ENCODE measurements around the gene MAU2. TPM values are rescaled to one million over a fixed set of nuclear protein-coding genes. Genes with fewer than 3 reads are reported as not detected.

MAU2 gene
- total and polyA plus RNA-seq, 10 of the 15 experiments (the other 5 are each of a cell fraction or from before 2014, with no cell fraction given), result 1.8 to 47.2 (median 22.1) TPM

DNA sequence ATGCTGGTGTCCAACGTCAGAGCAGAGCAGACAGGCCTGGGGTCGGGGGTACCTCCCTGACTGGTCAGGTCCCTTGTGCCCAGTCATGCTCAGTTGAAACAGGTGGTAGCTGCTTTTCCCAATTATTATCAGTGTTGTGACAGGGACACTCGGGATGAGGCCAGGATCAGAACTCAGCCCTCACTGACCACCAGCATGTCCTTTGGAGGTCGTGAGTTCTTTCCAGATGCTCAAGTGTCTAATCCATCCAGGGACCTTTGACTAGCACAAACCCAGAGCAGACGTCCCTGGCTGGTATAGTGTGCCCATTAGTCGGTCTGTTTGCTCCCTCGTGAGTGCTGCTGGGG is 22.4 kb downstream of the MAU2 start:
- intact Hi-C loops (cut with micrococcal nuclease; ENCODE audit: unreplicated experiment), result no loop called here
- in situ Hi-C loops (cut with MboI), result no loop called here
- CTCF ChIA-PET, result interaction anchor here (0.7 to 1.6 kb wide), 6 partner anchors 22 to 288 kb away, joined by 3 to 5 read pairs (median 3); partner anchors contain the start of gene GATAD2A

GRCh38 chr19:19343762-19344161 is 23.1 kb downstream of the MAU2 start:
- Histone ChIP-seq H3K9ac (ENCODE audit: control insufficient read depth, insufficient read depth, low read length) (no peak overlapping the region), H3K4me3 (no peak overlapping the region), H2AFZ (ENCODE audit: control insufficient read depth, low read depth, low read length) (no peak overlapping the region), H3K79me2 (ENCODE audit: control insufficient read depth, insufficient read depth, low read length) (no peaks in the 10 kb centered on the region), H4K20me1 (ENCODE audit: control insufficient read depth, insufficient read depth) (no peaks in the 10 kb centered on the region), H3K4me2 (ENCODE audit: control insufficient read depth, insufficient read depth) (no peak overlapping the region), H3K4me1 (ENCODE audit: control insufficient read depth, insufficient read depth, low read length) (no peaks in the 10 kb centered on the region), H3K36me3 (ENCODE audit: control insufficient read depth in 2 of 2, insufficient read depth in 2 of 2, low read length in 1 of 2) (peaks cover 8 to 34% of the 10 kb centered on the region in 2 experiments; a peak in 3 of 4 replicates), H3K9me3 (replicated peaks; ENCODE audit: control insufficient read depth, insufficient read depth, low read length) (no peaks in the 10 kb centered on the region), H3K27me3 (replicated peaks in 1 of 2; ENCODE audit: control insufficient read depth in 2 of 2, insufficient read depth in 2 of 2, low read length in 1 of 2) (no peaks in the 10 kb centered on the region), H3K27ac (ENCODE audit: control insufficient read depth, insufficient read depth) (no peak overlapping the region)
- FAIRE-seq (no peak), ATAC-seq (no peak), DNase-seq (ENCODE audit: low read depth, low spot score) (no peak)
- no TSS peak for BruUV-seq (replicated peaks)
- TF ChIP-seq CREM (IDR thresholded peaks at IDR 0.05; ENCODE audit: low read depth) (no peak), SPI1 (IDR thresholded peaks at IDR 0.05; ENCODE audit: borderline replicate concordance, insufficient read depth, low read depth, low read length) (no peak)
- 95% methylated on average over 14 of the region's 14 CpGs for WGBS (ENCODE audit: insufficient coverage, insufficient replicate concordance, low lambda C conversion rate, missing lambda C conversion rate)
- ChIA-PET POLR2A (no interaction called here), SMC1A (ENCODE audit: uncharacterized antibody, unreplicated experiment) (no interaction called here), RAD21 (ENCODE audit: unreplicated experiment) (no interaction called here), CTCF (interaction anchor here (0.9 to 1.6 kb wide), 3 partner anchors 10 to 289 kb away, joined by 3 to 5 read pairs (median 3); no protein-coding TSS in a partner anchor)
- intact Hi-C loops (cut with micrococcal nuclease; ENCODE audit: unreplicated experiment), result no loop called here
- in situ Hi-C loops (cut with MboI), result no loop called here

More for the DNA sequence above, 22.4 kb downstream of the MAU2 start:
- DNase-seq (ENCODE audit: low read depth, low spot score) (no peak), FAIRE-seq (no peak), ATAC-seq (no peak)
- no peaks in the 10 kb centered on the region for H3K79me2 ChIP-seq (ENCODE audit: control insufficient read depth, insufficient read depth, low read length)
- H2AFZ ChIP-seq (ENCODE audit: control insufficient read depth, low read depth, low read length), result no peak overlapping the region
- ChIA-PET POLR2A (no interaction called here), SMC1A (ENCODE audit: uncharacterized antibody, unreplicated experiment) (no interaction called here), RAD21 (ENCODE audit: unreplicated experiment) (no interaction called here)
- peaks cover 6 to 39% of the 10 kb centered on the region in 2 experiments; a peak in 3 of 4 replicates for H3K36me3 ChIP-seq (ENCODE audit: control insufficient read depth in 2 of 2, insufficient read depth in 2 of 2, low read length in 1 of 2)
- no peaks in the 10 kb centered on the region for H3K9me3 ChIP-seq (replicated peaks; ENCODE audit: control insufficient read depth, insufficient read depth, low read length)
- no peak overlapping the region for H3K9ac ChIP-seq (ENCODE audit: control insufficient read depth, insufficient read depth, low read length)
- no peaks in the 10 kb centered on the region for H3K27me3 ChIP-seq (replicated peaks in 1 of 2; ENCODE audit: control insufficient read depth in 2 of 2, insufficient read depth in 2 of 2, low read length in 1 of 2)
- 57% methylated on average over 7 of the region's 7 CpGs for WGBS (ENCODE audit: insufficient coverage, insufficient replicate concordance, low lambda C conversion rate, missing lambda C conversion rate)
- no peak overlapping the region for H3K4me2 ChIP-seq (ENCODE audit: control insufficient read depth, insufficient read depth)
- TF ChIP-seq GABPA (IDR thresholded peaks at IDR 0.05; ENCODE audit: low read depth), result no peak
- no peaks in the 10 kb centered on the region for H3K4me1 ChIP-seq (ENCODE audit: control insufficient read depth, insufficient read depth, low read length)
- no peaks in the 10 kb centered on the region for H4K20me1 ChIP-seq (ENCODE audit: control insufficient read depth, insufficient read depth)
- no peak overlapping the region for H3K27ac ChIP-seq (ENCODE audit: control insufficient read depth, insufficient read depth)
- no TSS peak for BruUV-seq (replicated peaks)
- no peak overlapping the region for H3K4me3 ChIP-seq
